Bronchial epithelial cell (primary cell): ENCODE measurements around the gene ALDH16A1. TPM values are rescaled to one million over a fixed set of nuclear protein-coding genes. Genes with fewer than 3 reads are reported as not detected.
A peak's percentile ranks its signal among the peaks of the same experiment; 100 is the strongest.

Experiments used
- DNase-seq: peaks from one replicate; pipeline ENCODE4 v3.0.0-alpha.2; 2010; ENCODE audit warnings: low read depth
- FAIRE-seq: peaks from 2 replicates; lab custom pipeline; 2011; peaks lifted over from hg19 to GRCh38; lab: Jason Lieb, UNC
- H3K27me3 ChIP-seq: 2 replicates; pipeline ENCODE4 v1.5.1; 2011; ENCODE audit warnings: low read length; ENCODE audit not compliant: control insufficient read depth, insufficient read depth
- H3K36me3 ChIP-seq: 2 replicates; pipeline ENCODE4 v1.5.1; 2011; ENCODE audit warnings: low read length; ENCODE audit not compliant: control insufficient read depth, insufficient read depth
- H3K4me3 ChIP-seq: 2 replicates; pipeline ENCODE4 v1.5.1; 2011; ENCODE audit warnings: mild to moderate bottlenecking, low read depth, low read length, control low read depth
- total RNA-seq: library from RNA; depleted of rRNA; stranded (reverse); fragments of >200 nt; gene quantifications from 2 replicates; pipeline ENCODE4 v1.2.1, GENCODE V29; 2014
- TF ChIP-seq, protein P1 (sequence below): IDR thresholded peaks from 2 replicates; pipeline ENCODE4 v1.5.1; 2011; ENCODE audit warnings: mild to moderate bottlenecking, moderate library complexity, low read length, control low read depth, inconsistent platforms; ENCODE audit not compliant: insufficient read depth, severe bottlenecking

The ALDH16A1 gene
- total RNA-seq, 1 donor from 2014 or later = 29.2 TPM

DNA sequence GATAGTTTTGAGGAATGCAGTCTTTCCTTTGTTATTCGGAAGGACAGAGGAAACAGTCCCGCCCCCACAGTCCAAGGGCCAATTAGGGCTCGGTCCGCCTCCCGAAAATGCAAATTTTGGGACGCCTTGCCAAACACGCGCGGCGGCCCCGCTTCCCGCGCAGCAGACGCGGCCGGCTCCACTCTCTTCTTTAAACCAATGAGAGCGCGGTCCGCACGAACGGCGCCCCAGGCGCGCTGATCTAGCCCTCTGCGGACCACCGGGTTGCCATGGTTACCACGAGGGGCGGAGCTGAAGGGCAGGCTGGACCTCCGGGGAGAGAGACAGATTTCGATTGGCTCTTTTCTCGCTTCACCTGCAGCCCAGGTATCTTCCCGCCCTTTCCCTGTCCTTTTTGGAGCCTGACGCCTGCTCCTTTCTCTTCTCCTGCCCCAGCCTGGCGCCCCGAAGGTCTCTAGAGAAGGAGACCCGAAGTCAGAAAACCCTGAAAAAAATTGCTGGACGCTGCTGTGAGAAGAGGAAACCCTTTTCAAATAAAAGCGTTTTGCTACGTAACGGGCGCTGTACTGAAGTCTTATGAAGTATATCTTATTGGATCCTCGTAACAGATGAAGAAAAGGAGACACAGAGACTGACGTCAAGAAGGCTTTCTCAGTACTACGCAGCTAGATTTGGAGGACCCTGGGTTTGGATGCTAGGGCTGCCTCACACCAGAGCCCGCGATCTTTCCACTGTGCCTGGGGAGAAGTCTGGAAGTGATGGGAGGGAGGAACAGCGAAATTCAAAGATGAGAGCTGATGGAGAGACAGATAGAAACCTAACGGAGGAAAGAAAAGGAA lies 31.8 kb upstream of the ALDH16A1 start:
- DNase-seq = peak; percentile 43
- H3K4me3 ChIP-seq = no peak overlapping the region
- H3K36me3 ChIP-seq = no peaks in the 10 kb centered on the region
- no peak for FAIRE-seq
- TF ChIP-seq, protein P1, sequence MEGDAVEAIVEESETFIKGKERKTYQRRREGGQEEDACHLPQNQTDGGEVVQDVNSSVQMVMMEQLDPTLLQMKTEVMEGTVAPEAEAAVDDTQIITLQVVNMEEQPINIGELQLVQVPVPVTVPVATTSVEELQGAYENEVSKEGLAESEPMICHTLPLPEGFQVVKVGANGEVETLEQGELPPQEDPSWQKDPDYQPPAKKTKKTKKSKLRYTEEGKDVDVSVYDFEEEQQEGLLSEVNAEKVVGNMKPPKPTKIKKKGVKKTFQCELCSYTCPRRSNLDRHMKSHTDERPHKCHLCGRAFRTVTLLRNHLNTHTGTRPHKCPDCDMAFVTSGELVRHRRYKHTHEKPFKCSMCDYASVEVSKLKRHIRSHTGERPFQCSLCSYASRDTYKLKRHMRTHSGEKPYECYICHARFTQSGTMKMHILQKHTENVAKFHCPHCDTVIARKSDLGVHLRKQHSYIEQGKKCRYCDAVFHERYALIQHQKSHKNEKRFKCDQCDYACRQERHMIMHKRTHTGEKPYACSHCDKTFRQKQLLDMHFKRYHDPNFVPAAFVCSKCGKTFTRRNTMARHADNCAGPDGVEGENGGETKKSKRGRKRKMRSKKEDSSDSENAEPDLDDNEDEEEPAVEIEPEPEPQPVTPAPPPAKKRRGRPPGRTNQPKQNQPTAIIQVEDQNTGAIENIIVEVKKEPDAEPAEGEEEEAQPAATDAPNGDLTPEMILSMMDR = no peak
- H3K27me3 ChIP-seq = peaks cover 46% of the 10 kb centered on the region

DNA sequence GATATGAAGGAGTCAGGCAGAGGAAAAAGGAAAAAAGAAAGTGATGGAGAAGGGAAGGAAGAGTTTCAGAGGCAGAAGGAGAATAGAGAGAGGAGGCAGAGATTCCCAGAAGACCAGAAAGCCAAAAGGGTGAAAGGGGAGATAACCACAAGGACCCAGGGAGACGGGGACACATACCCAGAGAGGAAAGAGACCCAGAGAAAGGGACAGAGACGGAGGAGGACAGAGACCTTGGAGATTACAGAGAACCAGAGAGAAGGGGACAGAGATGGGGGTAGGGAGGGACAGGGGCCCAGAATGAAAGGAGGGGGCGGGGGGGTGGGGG lies 31.2 kb upstream of the ALDH16A1 start:
- Histone ChIP-seq H3K4me3 (no peak overlapping the region), H3K27me3 (peaks cover 47% of the 10 kb centered on the region), H3K36me3 (no peaks in the 10 kb centered on the region)
- TF ChIP-seq, protein P1 = no peak
- FAIRE-seq = no peak
- no peak for DNase-seq

DNA sequence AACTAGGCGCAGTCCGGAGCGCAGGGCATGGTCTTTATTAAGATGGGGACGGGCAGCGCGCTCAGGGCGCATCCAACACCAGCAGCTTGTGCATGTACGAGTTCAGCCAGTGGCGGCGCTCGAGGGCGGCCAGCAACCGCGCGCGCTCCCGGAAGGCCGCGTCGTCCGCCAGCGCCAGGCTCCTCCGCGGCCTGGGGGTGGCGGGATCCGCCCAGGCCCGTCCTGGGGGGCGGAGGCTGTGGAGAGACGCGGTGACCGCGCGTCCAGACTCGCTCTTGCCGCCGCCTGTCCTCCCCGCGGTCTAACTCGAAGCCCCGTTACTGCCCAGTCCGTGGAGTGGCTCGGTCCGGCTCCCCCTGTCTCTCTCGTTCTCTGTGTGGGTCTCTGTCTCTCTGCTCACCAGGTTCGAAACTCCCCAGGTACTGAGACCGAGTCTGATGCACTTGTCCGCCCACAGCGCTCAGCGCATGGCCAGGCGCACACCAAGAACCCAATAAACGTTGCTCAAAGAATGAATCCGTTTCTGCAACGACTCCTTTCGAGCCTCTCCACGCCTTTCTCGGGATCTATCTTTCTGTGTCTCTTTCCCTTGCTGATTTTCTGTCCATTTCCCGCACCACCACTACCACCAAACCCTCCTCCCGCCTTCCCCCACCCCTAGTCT lies 30.5 kb upstream of the ALDH16A1 start:
- DNase-seq (no peak), FAIRE-seq (no peak)
- H3K36me3 ChIP-seq = no peaks in the 10 kb centered on the region
- H3K4me3 ChIP-seq = no peak overlapping the region
- TF ChIP-seq, protein P1 = peak; percentile 44
- H3K27me3 ChIP-seq = peaks cover 44% of the 10 kb centered on the region

DNA sequence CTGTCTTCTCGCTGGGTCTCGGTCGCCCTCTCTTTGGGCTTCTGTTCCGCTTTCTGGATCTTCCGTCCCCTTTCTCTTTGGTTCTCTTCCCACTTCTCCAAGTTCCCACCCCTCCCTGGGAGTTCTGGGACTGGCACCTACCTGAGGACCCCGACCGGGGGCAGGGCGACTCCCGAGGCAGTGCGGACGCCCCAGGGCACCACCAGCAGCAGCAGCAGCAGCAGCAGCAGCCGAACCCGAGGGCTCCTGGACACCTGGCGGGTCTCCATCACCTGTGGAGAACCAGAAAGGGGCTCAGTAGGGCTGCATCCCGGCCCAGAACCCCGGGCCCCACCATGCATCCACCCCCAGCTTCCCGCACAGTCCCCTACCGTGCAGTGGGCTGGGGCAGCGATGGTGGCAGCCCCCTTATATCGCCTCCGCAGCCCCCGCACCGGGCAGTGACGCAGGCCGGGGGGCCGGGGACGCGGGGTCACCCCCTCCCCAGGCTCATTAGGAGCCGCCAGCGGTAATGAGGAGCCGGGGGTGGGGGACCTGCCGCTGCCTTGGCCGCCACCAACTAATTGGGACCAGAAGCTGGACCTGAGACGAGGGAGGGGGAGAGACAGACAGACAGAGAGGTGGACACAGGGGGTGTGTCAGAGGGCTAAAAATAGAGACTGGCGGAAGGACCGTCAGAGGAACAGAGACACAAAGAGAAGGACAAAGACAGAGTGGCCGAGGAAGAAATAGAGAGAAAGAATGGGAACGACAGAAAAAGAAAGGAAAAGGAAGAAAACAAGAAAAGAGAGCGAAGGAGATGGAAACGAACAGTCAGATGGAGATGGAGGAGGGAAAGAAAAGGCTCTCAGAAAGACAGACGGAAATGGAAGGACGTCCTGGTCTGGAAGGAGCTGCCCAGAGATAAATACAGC lies 29.7 kb upstream of the ALDH16A1 start, which contains the start of gene PTH2:
PTH2 (minus strand) TSS at position 371 of the 914 bp plus-strand sequence; CDS start at position 269, 102 bp downstream.
- Histone ChIP-seq H3K4me3 (no peak within 1 kb of the TSS), H3K36me3 (no peaks in the 10 kb centered on the region), H3K27me3 (peaks cover 43% of the 10 kb centered on the region)
- no peak for DNase-seq
- TF ChIP-seq, protein P1 = no peak
- FAIRE-seq = no peak

DNA sequence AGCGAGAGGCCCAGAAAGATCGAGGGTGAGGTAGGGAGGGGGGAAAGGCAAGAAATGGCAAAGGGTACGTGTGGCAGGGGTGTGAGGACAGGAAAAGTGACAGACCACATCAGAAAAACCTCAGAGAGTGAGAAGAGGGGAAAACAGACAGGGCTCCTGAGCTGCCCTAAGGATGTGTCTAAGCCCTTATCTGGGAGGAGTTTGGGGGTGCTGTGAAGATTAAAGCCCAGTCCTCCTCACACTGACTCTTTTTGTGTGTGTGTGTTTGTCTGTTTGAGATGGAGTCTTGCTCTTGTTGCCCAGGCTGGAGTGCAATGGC lies 29.1 kb upstream of the ALDH16A1 start:
- H3K36me3 ChIP-seq = no peaks in the 10 kb centered on the region
- H3K4me3 ChIP-seq = no peak overlapping the region
- no peak for FAIRE-seq
- TF ChIP-seq, protein P1 = no peak
- peaks cover 46% of the 10 kb centered on the region for H3K27me3 ChIP-seq
- DNase-seq = no peak
